Tibial artery (tissue), 4 donors: Measurements from ENCODE around the gene BRINP2.

Experiments used
- DNase-seq, 2 donors: peaks; one replicate each; pipeline ENCODE4 v3.0.0-alpha.2; 2019
- H3K27ac ChIP-seq, 2 donors: fragments of 200-600 bp; sonication (generic) in 1 of 2; 1 replicate in 1 of 2; 2 replicates in 1 of 2; pipeline ENCODE4 v1.5.1; 2018 to 2019; ENCODE audit warnings: mild to moderate bottlenecking in 1 of 2
- H3K27me3 ChIP-seq, 2 donors: fragments of 200-600 bp; sonication (generic) in 1 of 2; one replicate each; pipeline versions ENCODE4 v1.5.1 to v1.6.0; 2016 to 2019
- H3K36me3 ChIP-seq, 3 donors: fragments of 200-600 bp; sonication (generic) in 2 of 3; one replicate each; pipeline ENCODE4 v1.5.1; 2016 to 2019; ENCODE audit warnings: mild to moderate bottlenecking in 2 of 3
- H3K4me1 ChIP-seq, 4 donors: fragments of 200-600 bp; sonication (generic) in 2 of 4; 1 replicate in 3 of 4; 2 replicates in 1 of 4; pipeline ENCODE4 v1.5.1; 2016 to 2019
- H3K4me3 ChIP-seq, 2 donors: fragments of 200-600 bp; sonication (generic) in 1 of 2; 1 replicate in 1 of 2; 2 replicates in 1 of 2; pipeline ENCODE4 v1.5.1; 2018 to 2019; ENCODE audit warnings: mild to moderate bottlenecking in 2 of 2
- H3K9me3 ChIP-seq, 3 donors: fragments of 200-600 bp; sonication (generic) in 1 of 3; one replicate each; pipeline ENCODE4 v1.5.1; 2016 to 2019
- intact Hi-C: fragments of 100-400 bp; cut with DNase I; formaldehyde crosslinking; loops from one replicate; pipeline ENCODE4 v1.15.0; 2023; ENCODE audit warnings: low total_unique reads
- TF ChIP-seq, protein P1 (sequence below), 2 experiments: fragments of 200-600 bp in 1 of 2; fragments of 450-650 bp in 1 of 2; IDR thresholded peaks; one replicate each; pipeline ENCODE4 v1.5.1; 2017 to 2019; ENCODE audit warnings: antibody characterized with exemption in 2 of 2, mild to moderate bottlenecking in 1 of 2, moderate library complexity in 1 of 2

BRINP2 gene

DNA sequence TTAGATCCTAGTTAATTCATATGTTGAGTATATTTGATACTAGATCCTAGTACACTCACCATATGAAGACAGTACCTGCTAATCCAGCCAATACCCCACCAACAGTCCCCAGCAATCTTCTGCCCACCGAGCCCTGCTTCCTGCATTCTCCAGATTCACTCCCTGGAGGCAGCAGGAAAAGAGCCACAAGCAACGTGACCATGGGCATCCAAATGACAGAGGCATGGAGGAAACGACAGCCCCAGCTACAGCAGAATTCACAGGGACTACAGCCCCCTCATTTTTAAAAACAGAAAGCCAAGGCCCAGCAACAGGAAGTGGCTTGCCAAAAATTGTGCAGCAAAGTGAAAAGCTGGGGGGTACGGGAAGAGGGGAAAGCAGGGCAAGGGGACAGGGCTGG lies 35.5 kb upstream of the BRINP2 start:
- H3K4me1 ChIP-seq = no peaks in the 10 kb centered on the region
- no peak overlapping the region for H3K27ac ChIP-seq
- H3K9me3 ChIP-seq = no peaks in the 10 kb centered on the region
- no peak for DNase-seq
- no peaks in the 10 kb centered on the region for H3K36me3 ChIP-seq
- no peak overlapping the region for H3K4me3 ChIP-seq
- intact Hi-C loops = no loop called here
- no peaks in the 10 kb centered on the region for H3K27me3 ChIP-seq
- TF ChIP-seq, protein P1, sequence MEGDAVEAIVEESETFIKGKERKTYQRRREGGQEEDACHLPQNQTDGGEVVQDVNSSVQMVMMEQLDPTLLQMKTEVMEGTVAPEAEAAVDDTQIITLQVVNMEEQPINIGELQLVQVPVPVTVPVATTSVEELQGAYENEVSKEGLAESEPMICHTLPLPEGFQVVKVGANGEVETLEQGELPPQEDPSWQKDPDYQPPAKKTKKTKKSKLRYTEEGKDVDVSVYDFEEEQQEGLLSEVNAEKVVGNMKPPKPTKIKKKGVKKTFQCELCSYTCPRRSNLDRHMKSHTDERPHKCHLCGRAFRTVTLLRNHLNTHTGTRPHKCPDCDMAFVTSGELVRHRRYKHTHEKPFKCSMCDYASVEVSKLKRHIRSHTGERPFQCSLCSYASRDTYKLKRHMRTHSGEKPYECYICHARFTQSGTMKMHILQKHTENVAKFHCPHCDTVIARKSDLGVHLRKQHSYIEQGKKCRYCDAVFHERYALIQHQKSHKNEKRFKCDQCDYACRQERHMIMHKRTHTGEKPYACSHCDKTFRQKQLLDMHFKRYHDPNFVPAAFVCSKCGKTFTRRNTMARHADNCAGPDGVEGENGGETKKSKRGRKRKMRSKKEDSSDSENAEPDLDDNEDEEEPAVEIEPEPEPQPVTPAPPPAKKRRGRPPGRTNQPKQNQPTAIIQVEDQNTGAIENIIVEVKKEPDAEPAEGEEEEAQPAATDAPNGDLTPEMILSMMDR (IDR thresholded peaks at IDR 0.05) = no peak

DNA sequence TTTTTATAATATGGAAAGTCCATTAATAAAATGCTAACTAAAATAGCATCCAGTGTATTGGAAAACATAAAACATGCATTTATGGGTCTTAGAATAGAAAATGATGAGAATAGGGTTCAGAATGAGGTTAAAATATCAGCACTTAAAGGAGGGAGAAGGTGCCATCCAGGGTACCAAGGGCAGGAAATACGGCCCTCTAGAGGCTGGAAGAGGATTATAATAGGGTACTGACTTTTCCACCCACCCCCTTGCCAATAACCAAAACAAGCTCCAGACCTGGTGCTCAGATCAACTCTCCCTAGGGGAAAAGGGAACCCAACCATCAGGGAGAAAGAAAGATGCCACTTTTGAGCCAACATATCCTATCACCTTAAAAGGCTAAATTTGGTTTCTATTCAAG lies 32.9 kb upstream of the BRINP2 start:
- H3K27me3 ChIP-seq = no peaks in the 10 kb centered on the region
- no peaks in the 10 kb centered on the region for H3K36me3 ChIP-seq
- TF ChIP-seq, protein P1 (IDR thresholded peaks at IDR 0.05) = no peak
- H3K9me3 ChIP-seq = no peaks in the 10 kb centered on the region
- intact Hi-C loops = no loop called here
- DNase-seq = no peak
- no peak overlapping the region for H3K27ac ChIP-seq
- H3K4me1 ChIP-seq = no peaks in the 10 kb centered on the region
- no peak overlapping the region for H3K4me3 ChIP-seq

DNA sequence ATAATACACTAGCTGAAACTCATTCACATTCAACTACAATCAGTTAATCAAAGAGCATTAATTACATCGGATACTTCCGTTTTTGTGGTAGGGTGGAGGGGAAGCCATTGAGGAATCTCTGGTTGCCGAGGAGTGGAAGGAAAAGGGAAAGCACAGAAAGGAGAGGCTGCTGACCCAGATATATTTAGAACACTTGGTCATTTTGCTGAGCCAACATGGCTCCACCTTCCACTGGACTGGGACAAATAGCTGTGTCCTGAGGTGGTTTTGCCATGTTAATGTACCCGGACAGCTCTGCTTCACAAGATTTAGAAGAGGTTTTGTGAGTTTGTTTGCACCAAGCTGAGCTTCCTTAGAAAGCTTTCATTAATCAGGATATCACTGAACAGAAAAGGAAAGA lies 32.4 kb upstream of the BRINP2 start:
- no peak for DNase-seq
- no peaks in the 10 kb centered on the region for H3K36me3 ChIP-seq
- intact Hi-C loops = no loop called here
- no peak overlapping the region for H3K27ac ChIP-seq
- no peaks in the 10 kb centered on the region for H3K9me3 ChIP-seq
- no peaks in the 10 kb centered on the region for H3K4me1 ChIP-seq
- no peak overlapping the region for H3K4me3 ChIP-seq
- TF ChIP-seq, protein P1 (IDR thresholded peaks at IDR 0.05) = no peak
- H3K27me3 ChIP-seq = no peaks in the 10 kb centered on the region

DNA sequence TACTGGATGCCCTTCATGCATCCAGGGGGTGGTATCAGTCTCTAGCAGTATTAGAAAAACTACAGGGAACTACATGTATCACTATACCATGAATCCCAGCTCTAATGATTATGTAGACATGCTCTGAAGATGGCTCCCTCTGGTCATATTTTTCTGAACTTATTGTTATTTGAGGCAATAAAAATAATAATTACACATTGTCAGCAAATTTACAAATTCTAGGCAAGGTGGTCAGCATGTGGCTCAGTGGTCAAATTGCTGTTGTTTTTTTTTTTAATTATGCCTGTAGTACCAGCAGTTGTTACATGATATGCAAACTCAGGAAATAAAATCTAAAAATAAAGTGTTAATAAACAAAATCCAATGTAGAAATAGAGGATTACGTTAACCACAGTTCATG lies 28.7 kb upstream of the BRINP2 start:
- intact Hi-C loops = no loop called here
- H3K36me3 ChIP-seq = no peaks in the 10 kb centered on the region
- no peaks in the 10 kb centered on the region for H3K4me1 ChIP-seq
- H3K27ac ChIP-seq = no peak overlapping the region
- TF ChIP-seq, protein P1 (IDR thresholded peaks at IDR 0.05) = no peak
- no peaks in the 10 kb centered on the region for H3K27me3 ChIP-seq
- no peaks in the 10 kb centered on the region for H3K9me3 ChIP-seq
- H3K4me3 ChIP-seq = no peak overlapping the region
- no peak for DNase-seq

DNA sequence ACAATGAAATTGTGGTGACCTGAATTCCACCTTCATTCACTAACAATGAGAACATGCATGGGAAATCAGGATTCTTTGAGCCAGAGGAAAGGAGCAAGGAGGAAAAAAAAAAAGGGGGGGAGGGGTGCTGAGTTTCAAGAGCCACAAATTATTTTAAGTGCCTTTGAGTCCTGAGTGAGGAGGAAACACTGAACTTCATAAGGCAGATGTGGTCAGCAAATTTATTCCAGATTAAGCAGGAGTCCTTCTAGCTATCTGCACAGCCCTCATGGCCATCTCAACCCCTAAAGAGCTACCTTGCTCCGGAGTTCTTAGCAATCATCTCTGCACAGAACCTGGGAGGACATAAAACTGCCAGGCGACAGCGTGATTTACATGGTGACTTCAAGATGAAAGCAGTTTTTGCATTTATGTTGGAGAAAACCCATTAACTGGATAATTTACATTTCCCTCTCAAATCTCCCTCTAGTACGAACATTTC lies 27.9 kb upstream of the BRINP2 start:
- no peak overlapping the region for H3K4me3 ChIP-seq
- H3K4me1 ChIP-seq = no peaks in the 10 kb centered on the region
- H3K27me3 ChIP-seq = no peaks in the 10 kb centered on the region
- H3K36me3 ChIP-seq = no peaks in the 10 kb centered on the region
- no peak for DNase-seq
- no peak overlapping the region for H3K27ac ChIP-seq
- TF ChIP-seq, protein P1 (IDR thresholded peaks at IDR 0.05) = no peak
- intact Hi-C loops = no loop called here
- H3K9me3 ChIP-seq = no peaks in the 10 kb centered on the region
